EH (cell line): ENCODE measurements around the gene TTLL4.

Experiments
- DNase-seq: peaks from one replicate; pipeline ENCODE4 v3.0.0-alpha.2; 2015; ENCODE audit warnings: low read depth

The TTLL4 gene

DNA sequence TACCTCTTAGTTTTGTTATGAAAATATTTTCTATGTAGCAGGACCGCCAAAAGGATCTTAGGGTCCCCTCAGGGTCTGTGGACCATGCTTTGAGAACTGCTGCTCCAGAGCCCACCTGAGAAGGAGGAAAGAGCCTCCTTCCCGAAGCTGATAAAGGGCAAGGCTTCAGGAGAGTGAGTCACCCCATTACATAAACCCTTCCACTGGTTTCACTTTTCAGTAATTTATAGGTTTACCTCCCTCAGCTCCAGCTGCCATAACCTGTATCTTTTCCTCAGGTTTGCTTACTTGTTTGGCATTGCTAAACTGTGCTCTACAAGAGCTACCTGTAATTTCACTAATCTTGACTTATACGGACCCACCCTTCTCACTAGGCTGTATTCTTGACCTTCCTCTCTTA lies 6.6 kb downstream of the TTLL4 start:
- DNase-seq: peak; percentile 26

DNA sequence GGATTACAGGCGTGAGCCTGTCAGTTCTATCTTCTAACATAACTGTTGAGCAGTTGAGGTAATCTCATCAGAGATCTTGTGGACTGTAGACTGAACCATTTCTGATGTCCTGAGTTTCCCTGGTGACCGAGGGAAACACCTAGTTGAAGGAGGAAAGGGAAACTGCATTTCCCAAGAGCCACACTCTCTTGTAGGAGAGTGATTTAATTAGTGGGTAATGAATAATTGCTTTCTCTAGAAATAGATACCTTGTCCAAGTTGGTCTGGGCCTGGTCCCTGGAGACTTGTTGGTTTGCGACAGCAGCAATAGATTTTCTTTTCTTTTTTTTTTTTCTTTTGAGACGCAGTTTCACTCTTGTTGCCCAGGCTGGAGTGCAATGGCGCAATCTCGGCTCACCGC lies 7.4 kb downstream of the TTLL4 start:
- DNase-seq: no peak

DNA sequence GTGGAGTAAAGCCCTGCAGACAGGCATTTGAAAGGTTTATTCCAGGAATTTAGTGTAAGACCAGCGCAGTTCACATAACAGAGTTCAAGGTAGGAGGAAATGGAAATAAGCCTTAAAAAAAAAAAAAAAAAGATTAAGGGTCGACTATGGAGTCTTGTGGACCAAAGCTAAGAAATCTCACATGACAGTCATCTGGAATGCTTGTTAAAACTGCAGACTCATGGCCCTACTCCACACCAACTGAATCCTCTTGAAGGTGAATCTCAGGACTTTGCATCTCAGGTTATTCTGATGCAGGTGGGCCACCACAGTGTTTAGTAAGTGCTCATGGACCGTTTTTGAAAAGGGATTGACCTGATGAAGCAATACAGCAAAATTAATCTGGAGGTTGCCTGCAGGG lies 8.8 kb downstream of the TTLL4 start:
- DNase-seq: no peak

DNA sequence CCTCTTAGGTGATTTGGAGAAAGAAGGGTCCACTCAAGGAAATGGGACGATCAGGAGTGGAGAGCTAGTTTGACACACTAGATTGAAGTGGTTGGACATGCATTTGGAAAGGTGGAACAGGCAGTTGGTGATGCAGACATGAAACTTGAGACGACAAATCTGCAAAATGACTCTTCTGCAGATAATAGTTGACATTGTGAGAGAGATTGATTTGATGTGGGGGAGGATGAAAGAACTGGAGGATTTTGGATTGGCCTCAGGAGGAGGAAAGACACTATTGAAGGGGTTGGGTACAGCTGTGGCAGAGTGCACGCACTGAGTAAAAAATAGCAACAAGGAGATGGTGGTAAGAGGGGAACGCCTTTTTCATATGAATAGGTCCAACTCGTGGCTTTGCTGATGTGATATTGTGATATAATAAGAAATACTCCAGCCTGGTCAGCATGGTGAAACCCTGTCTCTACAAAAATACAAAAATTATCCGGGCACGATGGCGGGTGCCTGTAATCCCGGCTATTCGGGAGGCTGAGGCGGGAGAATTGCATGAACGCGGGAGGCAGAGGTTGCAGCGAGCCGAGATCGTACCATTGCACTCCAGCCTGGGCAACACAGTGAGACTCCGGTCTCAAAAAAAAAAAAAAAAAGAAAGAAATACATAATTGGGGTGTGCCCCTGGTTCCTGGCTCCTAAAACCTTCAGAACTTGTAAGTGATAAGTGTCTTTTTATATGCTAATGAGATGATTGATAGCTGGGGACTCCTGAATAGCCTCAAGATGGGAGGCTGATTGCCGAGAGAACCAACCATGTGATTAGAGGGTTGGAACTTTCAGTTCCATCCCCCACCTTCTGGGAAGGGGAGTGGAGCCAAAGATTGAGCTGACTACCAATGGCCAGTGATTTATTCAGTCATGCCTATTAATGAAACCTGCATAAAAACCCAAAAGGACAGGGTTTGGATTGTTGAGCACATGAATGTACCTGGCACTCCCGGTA lies 9.7 kb downstream of the TTLL4 start:
- DNase-seq: no peak

DNA sequence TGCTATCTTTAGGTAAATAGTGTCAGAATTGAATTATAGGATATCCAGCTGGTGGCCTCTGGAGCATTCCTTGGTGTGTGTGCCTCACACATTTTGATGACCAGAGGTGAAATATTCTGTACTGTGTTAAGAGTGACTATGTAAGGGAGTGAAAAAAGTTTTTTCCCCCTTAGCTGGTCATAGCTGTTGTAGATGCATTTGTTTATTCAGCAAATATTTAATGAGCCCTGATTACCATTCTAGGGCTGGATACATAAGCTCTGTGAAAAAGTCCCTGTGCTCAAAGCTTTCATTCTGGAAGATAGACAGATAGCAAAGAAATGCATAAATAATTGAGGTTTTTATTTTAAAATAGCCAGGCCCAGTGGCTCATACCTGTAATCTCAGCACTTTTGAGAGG lies 10.9 kb downstream of the TTLL4 start:
- no peak for DNase-seq

DNA sequence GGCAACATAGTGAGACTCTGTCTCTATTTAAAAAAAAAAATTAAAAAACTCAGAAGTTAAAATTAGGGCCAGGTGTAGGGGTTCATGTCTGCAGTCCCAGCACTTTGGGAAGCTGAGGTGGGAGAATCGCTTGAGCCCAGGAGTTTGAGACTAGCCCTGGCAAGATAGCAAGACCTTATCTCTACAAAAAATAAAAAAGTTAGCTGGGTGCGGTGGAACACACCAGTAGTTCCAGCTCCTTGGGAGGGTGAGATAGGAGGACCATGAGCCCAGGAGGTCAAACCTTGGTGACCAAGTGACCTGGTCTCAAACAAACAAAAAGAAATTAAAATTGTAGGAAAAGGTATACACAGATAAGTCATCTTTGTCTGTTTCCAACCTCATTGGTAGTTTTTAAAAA lies 11.3 kb downstream of the TTLL4 start:
- no peak for DNase-seq

DNA sequence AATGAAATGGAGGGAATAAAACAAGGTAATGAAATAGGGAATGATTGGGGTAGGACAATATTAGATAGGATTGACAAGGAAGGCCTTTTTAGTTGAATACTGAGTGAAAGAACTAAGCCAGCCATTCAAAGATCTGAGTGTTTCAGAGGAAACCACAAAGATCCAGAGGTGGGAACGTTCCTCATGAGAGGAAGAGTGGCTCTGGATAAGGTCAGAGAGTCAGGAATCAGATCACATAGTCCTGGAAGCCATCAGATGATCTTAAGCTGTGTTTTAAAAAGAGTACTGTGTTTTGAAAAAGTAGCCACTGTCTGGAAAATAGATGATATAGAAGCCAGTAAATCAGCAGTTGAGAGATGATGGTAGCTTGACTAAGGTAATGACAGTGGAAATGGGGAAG lies 11.8 kb downstream of the TTLL4 start:
- DNase-seq: no peak

DNA sequence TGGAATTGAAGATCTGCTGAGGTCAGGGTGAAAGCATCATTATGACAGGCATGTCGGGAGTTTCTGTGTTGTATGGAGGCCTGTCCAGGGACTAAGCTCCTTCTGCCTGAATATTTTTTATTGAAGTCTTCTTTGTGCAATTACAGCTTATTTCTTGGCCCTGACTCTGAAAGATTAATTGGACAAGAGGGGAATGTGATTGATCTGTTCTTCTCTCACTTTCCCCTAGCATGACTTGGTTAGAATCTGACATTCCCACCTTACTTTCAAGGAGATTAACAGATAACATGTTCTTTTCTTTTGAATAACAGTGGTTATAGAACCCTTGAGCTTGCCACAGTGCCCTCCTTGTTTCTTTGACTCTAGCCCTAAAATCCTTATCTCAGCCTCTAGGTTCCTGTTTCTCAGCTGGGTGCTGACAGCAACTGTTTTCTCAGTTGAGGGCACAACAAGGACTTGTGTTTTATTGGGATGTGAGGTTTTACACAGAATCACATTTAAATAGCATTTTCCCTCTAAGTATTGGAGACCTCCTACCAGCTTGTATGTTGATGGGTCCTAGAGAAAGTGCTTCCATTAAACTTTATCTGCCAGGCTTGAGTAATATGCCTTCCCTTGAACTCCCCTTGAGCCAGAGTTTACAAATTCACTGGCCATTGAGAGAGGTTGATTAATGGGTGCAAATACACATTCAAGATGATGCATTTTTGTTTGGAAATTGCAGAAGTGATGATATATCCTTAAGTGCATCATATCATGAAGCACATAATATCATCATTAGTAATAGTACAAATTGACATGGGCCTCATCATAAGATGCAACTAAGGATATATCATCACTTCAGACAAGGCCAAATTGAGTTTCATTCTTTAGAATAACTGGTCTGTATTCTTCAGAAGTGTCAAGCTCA lies 12.5 kb downstream of the TTLL4 start:
- DNase-seq: no peak

DNA sequence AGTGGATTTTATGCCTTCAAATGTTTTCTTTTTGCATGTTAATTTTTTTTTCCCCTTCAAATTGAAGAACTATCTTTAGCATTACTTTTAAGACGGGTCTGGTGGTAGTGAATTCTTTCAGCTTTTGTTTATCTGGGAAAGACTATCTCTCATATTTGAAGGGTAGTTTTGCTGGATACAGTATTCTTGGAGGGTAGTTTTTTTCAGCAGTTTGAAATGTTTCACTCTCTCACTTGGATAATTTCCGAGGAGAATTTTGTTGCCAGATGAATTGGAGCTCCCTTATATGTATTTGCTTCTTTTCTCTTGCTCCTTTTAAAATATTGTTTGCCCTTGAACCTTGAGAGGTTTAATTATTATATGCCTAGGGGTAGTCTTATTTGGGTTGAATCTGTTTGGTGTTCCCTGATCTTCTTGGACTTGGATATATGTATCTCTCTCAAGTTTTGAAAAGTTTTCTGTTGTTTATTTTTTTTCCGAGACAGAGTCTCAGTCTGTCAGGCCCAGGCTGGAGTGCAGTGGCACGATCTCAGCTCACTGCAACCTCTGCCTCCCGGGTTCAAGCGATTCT lies 15.5 kb downstream of the TTLL4 start:
- DNase-seq: no peak

DNA sequence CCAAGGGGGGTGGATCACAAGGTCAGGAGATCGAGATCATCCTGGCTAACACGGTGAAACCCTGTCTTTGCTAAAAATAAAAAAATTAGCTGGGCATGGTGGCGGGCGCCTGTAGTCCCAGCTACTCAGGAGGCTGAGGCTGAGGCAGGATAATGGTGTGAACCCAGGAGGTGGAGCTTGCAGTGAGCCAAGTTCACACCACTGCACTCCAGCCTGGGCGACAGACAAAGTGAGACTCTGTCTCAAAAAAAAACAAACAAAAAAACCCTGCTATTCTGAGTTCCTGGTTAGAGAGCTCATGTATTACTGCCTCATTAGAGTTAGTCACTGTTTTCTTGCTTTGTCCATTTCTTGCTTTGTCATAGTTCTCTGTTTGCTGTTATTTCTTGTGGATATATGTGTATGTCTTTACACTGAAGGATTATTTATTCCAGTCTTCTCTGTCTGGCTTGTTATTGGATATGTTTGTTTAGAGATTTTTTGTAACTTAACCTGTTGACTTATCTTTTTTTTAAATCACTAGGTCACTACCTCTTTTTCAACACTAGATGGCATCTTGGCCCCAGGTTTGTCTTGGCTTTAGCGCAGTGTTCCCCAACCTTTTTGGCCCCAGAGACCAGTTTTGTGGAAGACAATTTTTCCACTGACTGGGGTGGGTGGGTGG lies 17.0 kb downstream of the TTLL4 start:
- DNase-seq: peak; percentile 41

DNA sequence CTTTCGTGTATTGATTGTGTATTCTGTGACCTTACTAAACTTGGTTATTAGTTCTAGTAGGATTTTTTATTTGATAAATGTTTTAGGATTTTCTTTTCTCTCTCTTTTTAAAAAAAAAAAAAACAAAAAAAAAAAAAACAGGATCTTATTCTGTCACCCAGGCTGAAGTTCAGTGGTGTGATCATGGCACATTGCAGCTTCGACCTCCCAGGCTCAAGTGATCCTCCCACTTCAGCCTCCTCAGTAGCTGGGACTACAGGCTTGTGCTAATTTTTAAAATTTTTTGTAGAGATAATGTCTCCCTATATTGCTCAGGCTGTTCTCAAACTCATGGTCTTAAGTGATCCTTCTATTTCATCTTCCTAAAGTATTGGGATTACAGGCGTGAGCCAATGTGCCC lies 19.0 kb downstream of the TTLL4 start:
- no peak for DNase-seq

DNA sequence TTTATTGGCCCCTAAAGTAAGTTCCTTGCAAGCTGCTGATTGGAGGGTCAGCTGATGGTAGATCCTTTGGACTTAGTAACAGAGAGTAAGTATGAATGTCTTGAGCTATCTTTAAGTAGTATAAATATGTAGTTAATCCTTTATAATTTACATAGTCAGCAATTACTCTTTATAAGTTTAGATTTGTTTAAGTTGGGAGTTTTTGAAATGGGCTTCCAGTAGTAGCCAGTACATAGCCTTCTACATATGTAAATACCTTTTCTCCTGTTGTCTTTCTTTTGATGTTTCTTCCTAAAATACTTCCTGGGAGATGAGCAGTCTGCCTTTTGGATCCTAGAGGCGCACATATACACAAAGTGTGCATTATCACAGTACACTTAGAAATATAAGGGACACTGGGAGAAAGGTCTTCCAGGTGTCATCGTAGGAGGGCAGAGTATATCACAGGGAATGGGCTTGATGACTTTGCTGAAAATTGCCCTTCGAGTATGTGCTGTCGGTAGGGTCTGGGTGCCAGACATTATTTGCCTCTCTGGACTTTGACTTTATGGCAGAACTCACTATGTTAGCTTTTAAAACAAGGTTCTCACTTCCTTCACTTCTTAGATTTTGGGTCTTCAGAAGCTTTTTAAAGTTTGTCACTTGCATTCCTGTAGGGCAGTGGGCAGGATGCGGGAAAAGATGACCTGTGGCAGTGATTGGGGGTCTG lies 21.6 kb downstream of the TTLL4 start:
- no peak for DNase-seq

DNA sequence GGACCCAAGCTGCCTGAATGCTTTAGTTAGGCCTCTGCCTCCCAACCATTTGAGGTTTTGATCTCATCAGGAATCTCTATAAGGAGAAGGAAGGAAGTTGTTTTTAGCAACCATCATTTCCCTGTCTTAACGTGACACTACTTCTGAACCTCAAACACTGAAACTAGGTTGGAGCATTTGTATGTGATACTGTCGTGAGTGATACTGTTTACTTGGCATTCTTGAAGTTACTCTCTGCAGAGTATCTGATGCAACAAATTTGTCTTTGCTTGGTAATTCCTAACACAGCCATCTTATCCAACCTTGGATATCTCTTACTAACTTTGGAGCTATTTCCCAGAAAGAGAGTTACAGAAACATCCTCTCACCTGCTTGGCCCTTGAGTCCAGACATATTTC lies 22.1 kb downstream of the TTLL4 start:
- peak; percentile 54 for DNase-seq

DNA sequence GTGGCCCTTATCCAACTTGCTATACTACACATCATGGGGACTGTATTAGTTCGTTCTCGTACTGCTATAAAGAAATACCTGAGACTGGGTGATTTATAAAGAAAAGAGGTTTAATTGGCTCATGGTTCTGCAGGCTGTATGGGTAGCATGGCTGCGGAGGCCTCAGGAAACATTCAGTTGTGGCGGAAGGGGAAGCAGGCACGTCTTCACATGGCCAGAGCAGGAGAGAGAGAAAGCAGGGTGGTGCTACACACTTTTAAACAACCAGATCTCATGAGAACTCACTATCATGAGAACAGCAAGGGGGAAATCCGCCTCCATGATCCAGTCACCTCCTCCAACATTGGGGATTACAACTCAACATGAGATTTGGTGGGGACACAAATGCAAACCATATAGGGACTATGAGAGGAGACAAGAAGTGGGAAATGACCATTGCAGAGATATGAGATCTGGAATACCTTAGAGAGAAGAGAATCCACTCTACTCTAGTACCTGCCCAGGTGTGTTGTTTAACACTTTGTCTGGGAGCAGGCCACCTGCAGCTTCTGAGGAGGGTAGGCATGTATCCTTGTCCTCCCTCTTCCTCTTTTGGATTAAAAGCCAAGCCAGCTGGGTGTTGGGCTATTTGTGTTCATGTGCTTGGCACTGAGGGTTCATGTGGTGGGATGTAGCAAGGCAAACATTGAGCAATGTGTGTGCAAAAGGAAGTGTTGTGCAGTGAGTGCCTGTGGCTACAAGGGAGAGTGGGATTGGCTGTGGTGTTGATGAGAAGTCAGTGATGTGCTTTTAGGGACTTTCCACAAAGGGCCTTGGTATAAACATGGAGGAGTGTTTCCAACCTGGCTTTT lies 22.8 kb downstream of the TTLL4 start:
- peak; percentile 66 for DNase-seq

DNA sequence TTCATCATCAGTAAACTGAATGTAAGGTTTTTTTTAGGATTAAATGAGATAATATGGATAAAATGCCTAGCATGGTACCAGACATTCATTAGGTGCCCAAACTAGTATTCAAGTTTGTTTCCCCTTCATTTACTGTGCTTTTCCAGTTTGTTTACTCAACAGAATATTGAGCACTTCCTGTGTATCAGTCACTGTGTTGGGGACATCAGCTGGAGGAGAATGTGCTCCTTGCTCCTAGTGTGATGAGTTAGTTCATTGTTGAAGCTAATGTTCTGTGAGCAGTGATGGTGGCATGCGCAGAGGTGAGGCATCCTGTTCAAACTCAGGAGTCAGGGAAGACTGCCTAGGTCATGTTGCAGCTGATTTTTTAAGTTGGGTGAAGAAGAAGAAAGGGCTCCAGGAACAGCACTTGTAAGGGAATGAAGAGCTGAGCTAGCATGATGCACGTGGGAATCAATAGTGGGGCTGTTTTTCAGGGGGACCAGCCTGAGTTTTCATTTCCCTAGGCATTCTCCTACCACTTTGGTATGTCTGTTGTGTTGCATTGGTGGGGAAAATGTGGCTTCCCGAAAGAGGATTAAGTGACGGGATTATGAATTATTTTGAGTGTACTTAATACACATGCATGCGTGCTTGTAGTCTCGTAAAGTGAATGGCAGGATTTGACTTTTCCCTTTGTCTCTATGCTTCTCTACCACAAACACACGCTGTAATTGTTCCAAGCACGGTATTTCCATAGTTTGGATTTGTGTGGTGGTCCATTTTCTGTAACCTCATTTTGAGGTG lies 23.7 kb downstream of the TTLL4 start:
- DNase-seq: peak; percentile 32

DNA sequence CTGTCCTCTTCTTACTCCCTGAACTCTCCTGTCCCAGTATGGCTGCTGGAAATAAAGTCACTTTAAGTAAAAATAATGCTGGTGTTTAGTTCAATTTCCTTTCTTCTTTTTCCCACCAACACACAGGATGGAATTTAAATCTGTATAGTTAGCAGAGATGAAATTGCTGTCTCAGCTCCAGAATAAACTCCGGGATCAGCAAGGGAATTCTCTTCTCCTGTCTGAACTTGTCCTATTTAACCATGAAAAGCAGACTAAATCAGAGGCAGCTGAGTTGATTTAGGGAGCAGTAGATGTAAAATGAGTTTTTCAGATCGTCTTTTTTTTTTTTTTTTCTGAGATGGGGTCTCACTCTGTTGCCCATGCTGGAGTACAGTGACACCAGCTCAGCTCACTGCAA lies 25.9 kb downstream of the TTLL4 start:
- DNase-seq: no peak

DNA sequence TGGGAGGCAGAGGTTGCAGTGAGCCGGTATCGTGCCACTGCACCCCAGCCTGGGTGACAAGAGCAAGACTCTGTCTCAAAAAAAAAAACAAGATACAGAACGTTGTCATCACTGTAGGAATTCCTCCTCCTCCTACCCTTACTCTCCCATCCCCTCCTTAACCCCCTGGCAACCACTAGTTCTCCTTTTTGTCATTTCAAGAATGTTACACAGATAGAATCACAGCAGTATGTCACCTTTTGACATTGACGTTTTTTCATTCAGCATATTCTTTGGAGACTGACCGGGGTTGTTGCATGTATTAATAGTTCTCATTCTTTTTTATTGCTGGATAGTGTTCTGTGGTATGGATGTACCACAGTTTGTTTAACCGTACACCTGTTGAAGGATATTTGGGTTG lies 32.4 kb downstream of the TTLL4 start:
- no peak for DNase-seq

DNA sequence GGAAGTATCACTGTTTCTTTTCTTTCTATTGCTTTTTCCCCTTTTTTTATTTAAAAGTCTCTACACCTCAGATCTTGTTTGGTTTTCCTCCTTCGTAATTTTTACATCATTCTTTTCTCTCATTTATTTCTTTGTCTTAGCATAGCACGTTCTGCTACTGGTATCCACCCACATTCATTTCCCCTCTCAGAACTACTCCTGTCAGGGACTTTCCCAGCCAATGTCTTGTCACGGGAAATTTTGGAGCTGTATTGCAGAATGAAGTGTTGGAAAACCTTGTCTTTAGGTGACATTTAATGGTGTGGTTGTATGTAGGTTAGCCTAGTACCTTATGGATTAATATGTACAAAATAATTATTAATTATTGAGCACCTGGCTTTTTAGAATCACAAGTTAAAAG lies 34.0 kb downstream of the TTLL4 start:
- no peak for DNase-seq

DNA sequence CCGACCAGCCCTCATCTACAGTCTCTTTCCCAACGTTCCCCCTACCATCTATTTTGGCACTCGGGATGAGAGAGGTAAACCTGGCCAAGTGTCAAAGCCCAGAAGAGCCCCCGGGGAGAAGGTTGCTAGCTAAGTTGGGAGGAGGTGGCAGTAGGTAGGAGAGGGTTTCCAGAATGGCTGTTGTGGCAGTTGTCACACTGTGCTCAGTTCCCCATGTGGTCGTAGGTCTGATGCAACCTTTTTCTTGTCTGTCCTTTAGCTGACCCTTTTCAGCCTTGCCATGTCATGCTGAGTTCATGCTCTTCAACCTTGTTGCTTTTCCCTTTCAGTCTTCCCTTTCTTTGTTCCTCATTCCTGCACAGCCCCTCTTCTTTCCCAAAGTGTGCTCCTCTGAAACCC lies 34.5 kb downstream of the TTLL4 start:
- peak; percentile 6 for DNase-seq
